Dendritic cell treated with granulocyte-macrophage colony-stimulating factor and Interleukin-4, amounts not matched to agents 40 ng/mL and 50 ng/mL, for 4 days (primary cell): ENCODE results near the gene ZNF581.

Experiments
- H3K27ac Mint-ChIP-seq: one replicate; pipeline ENCODE4 v1.8.0; 2022; ENCODE audit warnings: mild to moderate bottlenecking, mixed read lengths
- H3K27me3 Mint-ChIP-seq: one replicate; pipeline ENCODE4 v1.8.0; 2022; ENCODE audit warnings: mild to moderate bottlenecking, mixed read lengths
- H3K36me3 Mint-ChIP-seq: one replicate; pipeline ENCODE4 v1.8.0; 2022; ENCODE audit warnings: low read depth, mixed read lengths
- H3K4me1 Mint-ChIP-seq: one replicate; pipeline ENCODE4 v1.8.0; 2022; ENCODE audit warnings: low read depth, mixed read lengths
- H3K4me3 Mint-ChIP-seq: one replicate; pipeline ENCODE4 v1.8.0; 2022; ENCODE audit warnings: mild to moderate bottlenecking, moderate library complexity, mixed read lengths
- H3K9me3 Mint-ChIP-seq: one replicate; pipeline ENCODE4 v1.8.0; 2022; ENCODE audit warnings: mixed read lengths
- intact Hi-C: fragments of 100-400 bp; cut with micrococcal nuclease; formaldehyde crosslinking; loops from one replicate; pipeline ENCODE4 v1.15.0; 2022

Gene ZNF581

DNA sequence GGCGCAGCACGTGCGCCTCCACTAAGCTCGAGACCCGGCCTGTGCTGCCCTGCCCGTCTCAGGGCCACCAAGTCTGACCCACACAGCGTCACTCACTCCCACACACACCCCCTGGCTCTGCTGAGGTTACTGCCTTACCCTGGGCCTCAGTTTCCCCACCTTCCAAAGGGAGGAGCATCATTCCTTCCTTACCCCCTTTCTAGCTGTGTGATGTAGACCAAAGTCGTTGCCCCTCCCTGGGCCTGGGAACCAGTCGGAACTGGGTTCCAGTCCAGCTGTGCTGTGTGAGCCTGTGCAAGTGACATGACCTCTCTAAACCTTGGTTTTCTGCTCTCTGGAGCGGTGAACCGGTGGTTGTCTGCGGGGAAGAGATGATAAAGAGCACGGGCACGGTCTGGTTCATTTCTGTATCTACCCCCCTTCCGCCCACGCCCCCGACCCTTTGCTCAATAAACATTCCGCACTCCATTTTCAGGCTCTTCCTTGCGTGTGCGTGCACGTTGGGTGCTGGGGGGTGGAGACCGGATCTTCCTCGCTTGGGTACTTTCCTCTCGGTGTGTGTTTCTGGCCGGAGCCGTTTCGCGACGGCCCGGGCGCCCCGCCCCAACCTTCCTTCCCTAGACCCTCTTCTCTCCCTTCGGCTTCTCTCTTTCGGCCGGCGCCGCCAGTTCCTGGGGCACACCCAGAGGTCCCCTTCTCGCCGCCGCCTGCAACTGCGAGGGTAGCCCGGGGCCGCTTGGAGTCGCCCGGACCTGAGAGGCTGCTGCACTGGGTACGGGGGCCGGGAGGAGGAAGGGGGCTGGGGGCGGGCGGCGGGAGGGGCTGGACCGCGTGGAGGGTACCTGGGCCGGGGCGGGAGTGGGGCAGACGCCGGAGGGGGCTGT, at the start of gene ZNF581:
ZNF581 (plus strand) TSS at position 647 of the 884 bp plus-strand sequence. CDS start 923 bp downstream, outside the sequence.
- peak within 1 kb of the TSS; percentile 89 for H3K27ac Mint-ChIP-seq
- H3K9me3 Mint-ChIP-seq, result no peaks in the 10 kb centered on the region
- peaks cover 74% of the 10 kb centered on the region for H3K4me1 Mint-ChIP-seq
- H3K4me3 Mint-ChIP-seq, result peak within 1 kb of the TSS; percentile 96
- peaks cover 55% of the 10 kb centered on the region for H3K36me3 Mint-ChIP-seq
- no peaks in the 10 kb centered on the region for H3K27me3 Mint-ChIP-seq
- intact Hi-C loops, result no loop called here

DNA sequence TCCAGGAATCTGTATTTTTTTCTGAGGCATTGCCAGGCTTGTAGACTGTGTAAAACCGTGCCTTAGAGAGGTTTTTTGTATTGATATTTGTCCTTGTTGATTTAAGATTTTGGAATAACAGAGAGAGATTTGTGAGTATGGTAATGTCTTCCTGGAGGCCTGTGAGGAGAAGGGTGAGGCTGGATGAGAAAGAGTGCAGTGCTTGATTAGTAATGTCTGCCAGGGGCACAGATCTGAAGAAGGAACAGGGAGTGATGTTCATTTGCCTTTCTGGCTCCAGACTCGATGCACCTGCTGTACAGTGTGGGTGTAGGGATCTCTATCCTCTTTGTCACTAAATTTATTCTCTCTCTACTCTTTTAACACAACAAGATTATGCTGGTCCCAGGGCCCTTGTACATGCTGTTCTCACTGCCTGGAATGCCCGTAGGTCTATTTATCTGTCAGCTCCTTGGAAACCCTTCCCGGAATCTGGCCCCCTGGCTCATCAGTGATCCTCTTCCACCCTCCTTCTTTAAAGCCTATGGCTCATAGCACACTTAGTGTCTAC, 48.4 kb upstream of the ZNF581 start:
- H3K27me3 Mint-ChIP-seq, result peaks cover 2% of the 10 kb centered on the region
- H3K27ac Mint-ChIP-seq, result no peak overlapping the region
- intact Hi-C loops, result loop anchor here (5.0 kb wide), 2 partner anchors 42 to 78 kb away; no protein-coding TSS in a partner anchor
- H3K36me3 Mint-ChIP-seq, result peaks cover 68% of the 10 kb centered on the region
- H3K9me3 Mint-ChIP-seq, result no peaks in the 10 kb centered on the region
- H3K4me1 Mint-ChIP-seq, result peaks cover 25% of the 10 kb centered on the region
- H3K4me3 Mint-ChIP-seq, result no peak overlapping the region

DNA sequence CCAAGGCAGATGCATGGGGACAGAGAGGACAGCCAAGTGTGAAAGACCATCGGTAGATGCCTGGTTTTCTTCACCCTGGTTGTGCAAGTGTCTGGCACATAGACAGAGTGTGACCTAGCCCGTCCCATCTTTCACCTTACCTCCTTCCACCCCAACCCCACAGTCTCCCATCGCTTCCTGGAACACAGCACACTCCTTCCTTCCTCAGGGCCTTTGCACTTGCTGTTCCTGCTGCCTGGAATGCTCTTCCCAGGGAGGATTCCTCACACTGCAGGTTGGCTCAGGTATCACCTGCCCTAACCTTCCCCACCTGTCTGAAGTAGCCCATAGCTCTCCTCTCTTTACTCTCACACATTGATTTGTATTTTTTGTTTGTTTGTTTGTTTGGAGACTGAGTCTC, 47.1 kb upstream of the ZNF581 start:
- Mint-ChIP-seq H3K36me3 (peaks cover 70% of the 10 kb centered on the region), H3K27me3 (no peaks in the 10 kb centered on the region), H3K9me3 (no peaks in the 10 kb centered on the region), H3K4me1 (peaks cover 27% of the 10 kb centered on the region), H3K4me3 (no peak overlapping the region), H3K27ac (no peak overlapping the region)
- intact Hi-C loops, result loop anchor here (5.0 kb wide), 2 partner anchors 41 to 79 kb away; no protein-coding TSS in a partner anchor

- intact Hi-C loops, result loop anchor here (5.0 kb wide), 2 partner anchors 40 to 80 kb away; no protein-coding TSS in a partner anchor
- Mint-ChIP-seq H3K36me3 (peaks cover 69% of the 10 kb centered on the region), H3K9me3 (no peaks in the 10 kb centered on the region), H3K27me3 (no peaks in the 10 kb centered on the region), H3K27ac (no peak overlapping the region), H3K4me3 (no peak overlapping the region), H3K4me1 (peaks cover 34% of the 10 kb centered on the region)
These were observed 45.9 kb upstream of the ZNF581 start for GRCh38 chr19:55597501-55597921.

GRCh38 chr19:55598034-55598433, 45.4 kb upstream of the ZNF581 start:
- Mint-ChIP-seq H3K27me3 (no peaks in the 10 kb centered on the region), H3K9me3 (no peaks in the 10 kb centered on the region), H3K36me3 (peaks cover 70% of the 10 kb centered on the region), H3K4me1 (peaks cover 39% of the 10 kb centered on the region), H3K4me3 (no peak overlapping the region), H3K27ac (no peak overlapping the region)
- intact Hi-C loops, result loop anchor here (2.0 to 5.0 kb wide), 4 partner anchors 39 to 121 kb away; partner anchors contain the start of genes U2AF2 and ZNF628

GRCh38 chr19:55598719-55599467, 44.6 kb upstream of the ZNF581 start:
- Mint-ChIP-seq H3K9me3 (no peaks in the 10 kb centered on the region), H3K27ac (peak overlapping the region; percentile 95), H3K4me3 (peak overlapping the region; percentile 90), H3K36me3 (peaks cover 70% of the 10 kb centered on the region), H3K27me3 (no peaks in the 10 kb centered on the region), H3K4me1 (peaks cover 48% of the 10 kb centered on the region)
- intact Hi-C loops, result loop anchor here (1.0 to 5.0 kb wide), 5 partner anchors 25 to 122 kb away; partner anchors contain the start of genes U2AF2, ZNF628 and ZNF784

- H3K9me3 Mint-ChIP-seq, result no peaks in the 10 kb centered on the region
- peak within 1 kb of the TSS; percentile 95 for H3K27ac Mint-ChIP-seq
- H3K4me1 Mint-ChIP-seq, result peaks cover 52% of the 10 kb centered on the region
- H3K4me3 Mint-ChIP-seq, result peak within 1 kb of the TSS; percentile 90
- peaks cover 71% of the 10 kb centered on the region for H3K36me3 Mint-ChIP-seq
- intact Hi-C loops, result loop anchor here (1.0 to 5.0 kb wide), 5 partner anchors 25 to 123 kb away; partner anchors contain the start of genes U2AF2, ZNF628 and ZNF784
- no peaks in the 10 kb centered on the region for H3K27me3 Mint-ChIP-seq
These were observed 44.0 kb upstream of the ZNF581 start, which contains the start of gene FIZ1 for GRCh38 chr19:55599468-55599841. Gene FIZ1, minus strand, starts transcription at chr19:55599517. Its CDS starts 1,652 bp downstream, at chr19:55597865.

DNA sequence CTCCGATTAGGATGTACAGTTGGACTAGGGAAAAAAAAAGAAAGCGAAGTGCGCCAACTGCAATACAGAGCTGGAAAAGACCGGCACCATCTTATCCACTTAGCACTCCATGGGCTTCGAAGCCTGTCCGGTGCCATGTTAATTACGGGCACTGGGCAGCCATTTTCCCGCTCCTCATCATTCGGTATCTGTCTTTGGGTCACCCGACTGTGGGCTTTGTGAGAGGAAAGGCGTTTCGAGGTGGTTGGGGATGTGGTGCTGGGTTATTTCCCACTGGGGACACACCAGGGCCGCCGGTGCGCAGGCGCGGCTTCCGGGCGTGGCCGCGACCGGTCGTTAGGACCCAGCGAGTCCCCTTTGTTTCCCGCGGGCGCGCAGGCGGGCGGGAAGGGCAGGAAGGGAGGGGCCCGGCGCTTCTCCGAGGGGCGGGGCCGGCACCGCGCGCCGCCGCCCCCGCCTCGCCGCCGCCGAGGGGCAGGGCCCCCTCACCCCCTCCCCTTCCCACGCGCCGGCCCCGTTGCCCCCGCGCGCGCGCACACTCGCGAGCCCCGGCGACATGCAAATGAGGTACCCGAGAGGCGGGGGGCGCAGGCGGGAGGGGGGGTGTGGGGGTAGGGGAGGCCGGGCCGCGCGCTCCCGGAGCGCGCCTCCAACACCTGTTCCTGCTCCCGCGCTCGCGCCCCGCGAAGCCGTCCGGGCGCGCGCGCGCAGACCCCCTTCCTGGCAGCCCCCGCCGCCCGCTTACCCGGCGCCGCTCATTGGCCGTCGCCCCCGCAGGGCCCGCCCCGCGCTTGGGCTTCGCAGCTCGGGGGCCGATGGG, 43.4 kb upstream of the ZNF581 start, which contains the start of gene ZNF524:
ZNF524 (plus strand) TSS at position 447 of the 820 bp plus-strand sequence. CDS start 1,825 bp downstream, outside the sequence.
- Mint-ChIP-seq H3K27ac (peak within 1 kb of the TSS; percentile 95), H3K27me3 (no peaks in the 10 kb centered on the region), H3K4me1 (peaks cover 57% of the 10 kb centered on the region), H3K36me3 (peaks cover 66% of the 10 kb centered on the region), H3K4me3 (peak within 1 kb of the TSS; percentile 90), H3K9me3 (no peaks in the 10 kb centered on the region)
- intact Hi-C loops, result loop anchor here (1.0 to 5.0 kb wide), 5 partner anchors 24 to 123 kb away; partner anchors contain the start of genes U2AF2, ZNF628 and ZNF784

DNA sequence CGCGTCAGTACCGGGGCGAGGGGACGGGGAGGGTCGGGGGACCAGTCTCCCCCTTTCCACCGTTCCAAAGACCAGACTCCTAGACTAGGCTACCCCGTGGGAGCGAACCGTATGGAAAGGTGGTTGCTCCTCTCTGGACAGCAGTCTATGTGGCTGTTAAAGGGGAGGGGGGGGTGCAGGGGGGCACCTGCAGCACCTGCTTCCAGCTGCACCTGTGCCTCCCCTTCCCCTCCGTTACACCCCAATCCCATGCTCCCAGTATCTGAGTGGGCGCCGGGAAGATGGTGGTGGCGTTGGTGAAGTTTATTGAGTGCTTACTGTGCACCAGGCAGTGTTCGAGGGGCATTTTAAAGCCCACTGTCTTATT, 42.8 kb upstream of the ZNF581 start:
- Mint-ChIP-seq H3K9me3 (no peaks in the 10 kb centered on the region), H3K27me3 (no peaks in the 10 kb centered on the region), H3K4me3 (peak overlapping the region; percentile 72), H3K36me3 (peaks cover 61% of the 10 kb centered on the region), H3K27ac (peak overlapping the region; percentile 74), H3K4me1 (peaks cover 52% of the 10 kb centered on the region)
- intact Hi-C loops, result no loop called here

- intact Hi-C loops, result no loop called here
- H3K4me3 Mint-ChIP-seq, result peak overlapping the region; percentile 72
- no peaks in the 10 kb centered on the region for H3K27me3 Mint-ChIP-seq
- H3K9me3 Mint-ChIP-seq, result no peaks in the 10 kb centered on the region
- peaks cover 61% of the 10 kb centered on the region for H3K36me3 Mint-ChIP-seq
- peaks cover 55% of the 10 kb centered on the region for H3K4me1 Mint-ChIP-seq
- H3K27ac Mint-ChIP-seq, result peak overlapping the region; percentile 74
These were observed 42.4 kb upstream of the ZNF581 start for GRCh38 chr19:55601084-55601483.

DNA sequence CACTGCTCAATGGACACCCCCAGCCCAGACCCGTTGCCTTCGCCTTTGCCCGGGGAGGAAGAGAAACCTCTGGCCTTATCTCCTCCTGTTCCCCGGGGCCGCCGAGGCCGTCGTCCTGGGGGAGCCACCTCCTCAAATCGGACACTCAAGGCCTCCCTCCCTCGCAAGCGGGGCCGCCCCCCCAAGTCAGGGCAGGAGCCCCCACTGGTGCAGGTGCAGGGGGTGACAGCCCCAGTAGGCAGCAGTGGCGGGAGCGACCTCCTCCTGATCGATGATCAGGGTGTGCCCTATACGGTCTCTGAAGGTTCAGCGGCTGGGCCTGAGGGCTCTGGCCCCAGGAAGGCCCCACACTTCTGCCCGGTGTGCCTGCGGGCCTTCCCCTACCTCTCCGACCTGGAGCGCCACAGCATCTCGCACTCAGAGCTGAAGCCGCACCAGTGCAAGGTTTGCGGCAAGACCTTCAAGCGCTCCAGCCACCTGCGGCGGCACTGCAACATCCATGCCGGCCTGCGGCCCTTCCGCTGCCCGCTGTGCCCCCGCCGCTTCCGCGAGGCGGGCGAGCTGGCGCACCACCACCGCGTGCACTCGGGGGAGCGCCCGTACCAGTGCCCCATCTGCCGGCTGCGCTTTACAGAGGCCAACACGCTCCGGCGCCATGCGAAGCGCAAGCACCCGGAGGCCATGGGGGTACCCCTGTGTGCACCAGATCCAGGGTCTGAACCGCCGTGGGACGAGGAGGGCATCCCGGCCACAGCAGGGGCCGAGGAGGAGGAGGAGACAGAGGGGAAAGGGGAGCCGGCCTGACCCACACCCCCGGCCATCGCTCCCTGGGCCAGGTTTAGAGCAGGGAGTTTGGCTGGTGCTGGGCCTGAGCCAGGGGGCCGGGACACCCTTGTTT, 41.1 kb upstream of the ZNF581 start:
- Mint-ChIP-seq H3K4me3 (no peak overlapping the region), H3K4me1 (peaks cover 68% of the 10 kb centered on the region), H3K9me3 (no peaks in the 10 kb centered on the region), H3K27me3 (no peaks in the 10 kb centered on the region), H3K36me3 (peaks cover 61% of the 10 kb centered on the region), H3K27ac (peak overlapping the region; percentile 91)
- intact Hi-C loops, result no loop called here

DNA sequence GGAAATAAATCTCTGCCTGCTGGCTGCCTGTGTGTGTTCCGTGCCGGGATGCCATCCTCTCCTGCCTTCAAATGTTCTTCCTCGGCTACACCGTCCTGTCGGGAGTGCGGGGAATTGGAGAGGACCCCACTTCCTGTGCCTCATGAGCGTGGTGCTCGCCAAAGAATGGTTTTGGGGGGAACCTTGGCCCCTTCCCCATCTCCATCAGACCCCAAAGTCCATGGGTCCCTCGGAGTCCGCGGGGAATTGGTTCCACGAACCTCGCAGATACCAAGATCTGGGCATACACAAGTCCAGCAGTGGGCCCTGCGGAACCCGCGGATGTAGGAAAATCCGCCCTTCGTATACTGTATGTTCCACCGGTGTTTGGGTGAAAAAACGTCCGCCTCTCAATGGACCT, 40.3 kb upstream of the ZNF581 start:
- H3K9me3 Mint-ChIP-seq, result no peaks in the 10 kb centered on the region
- H3K4me1 Mint-ChIP-seq, result peaks cover 70% of the 10 kb centered on the region
- peaks cover 61% of the 10 kb centered on the region for H3K36me3 Mint-ChIP-seq
- intact Hi-C loops, result no loop called here
- H3K4me3 Mint-ChIP-seq, result no peak overlapping the region
- no peaks in the 10 kb centered on the region for H3K27me3 Mint-ChIP-seq
- H3K27ac Mint-ChIP-seq, result peak overlapping the region; percentile 91
